DMS 273 (cell line): Measurements from ENCODE around the gene PAQR7.
A peak's percentile ranks its signal among the peaks of the same experiment; 100 is the strongest.

Experiments
- DNase-seq: peaks from one replicate; lab custom pipeline; 2025; ENCODE audit not compliant: unreplicated experiment; lab: John Stamatoyannopoulos, UW

PAQR7 gene

GRCh38 chr1:25874635-25875153 is 814 bp downstream of the PAQR7 start:
- DNase-seq: no peak

- no peak for DNase-seq
These were observed 1.3 kb downstream of the PAQR7 start for GRCh38 chr1:25874209-25874608.

- no peak for DNase-seq
These were observed 2.4 kb downstream of the PAQR7 start for GRCh38 chr1:25873120-25873519.

- no peak for DNase-seq
These were observed 2.8 kb downstream of the PAQR7 start for GRCh38 chr1:25872713-25873112.

- DNase-seq: no peak
These were observed 3.6 kb downstream of the PAQR7 start for GRCh38 chr1:25871704-25872494.

GRCh38 chr1:25871086-25871703 is 4.3 kb downstream of the PAQR7 start:
- no peak for DNase-seq

GRCh38 chr1:25870614-25871013 is 4.9 kb downstream of the PAQR7 start:
- DNase-seq: no peak

GRCh38 chr1:25869909-25870606 is 5.5 kb downstream of the PAQR7 start:
- no peak for DNase-seq

- no peak for DNase-seq
These were observed 8.1 kb downstream of the PAQR7 start for GRCh38 chr1:25867210-25867991.

- DNase-seq: no peak
These were observed 9.2 kb downstream of the PAQR7 start for GRCh38 chr1:25866288-25866687.

- no peak for DNase-seq
These were observed 11.1 kb downstream of the PAQR7 start for GRCh38 chr1:25864434-25864833.

- no peak for DNase-seq
These were observed 11.8 kb downstream of the PAQR7 start for GRCh38 chr1:25863486-25864262.

- DNase-seq: no peak
These were observed 12.6 kb downstream of the PAQR7 start for GRCh38 chr1:25862785-25863485.

GRCh38 chr1:25861316-25862286 is 13.9 kb downstream of the PAQR7 start:
- DNase-seq: no peak

- peak; percentile 96 for DNase-seq
These were observed 16.4 kb downstream of the PAQR7 start, which contains the start of gene AUNIP for GRCh38 chr1:25858906-25859789. Gene AUNIP (minus strand): TSS chr1:25859457. CDS start chr1:25859357, 100 bp downstream.

- DNase-seq: no peak
These were observed 17.0 kb downstream of the PAQR7 start for GRCh38 chr1:25858494-25858893.

GRCh38 chr1:25856856-25857255 is 18.7 kb downstream of the PAQR7 start:
- no peak for DNase-seq
